WTC11 (cell line): ENCODE data around the gene KRT80. TPM values are rescaled to one million over a fixed set of nuclear protein-coding genes. Genes with fewer than 3 reads are reported as not detected.

ENCODE experiments used
- ATAC-seq: fragments of 200-7000 bp; cut with Tn5 transposase; 2 replicates; pipeline ENCODE4 v1.10.0; 2021; ENCODE audit warnings: mild to moderate bottlenecking, moderate library complexity
- CTCF ChIA-PET: fragments of 300-600 bp; sonication (Branson Sonifier 250); formaldehyde crosslinking; loops from one replicate; lab custom pipeline; 2021; ENCODE audit warnings: antibody characterized with exemption; lab: Charles Lee
- POLR2A ChIA-PET: fragments of 350-600 bp; sonication (Branson Sonifier 250); formaldehyde crosslinking; loops from one replicate; lab custom pipeline; 2021; ENCODE audit warnings: antibody characterized with exemption; lab: Charles Lee
- DNase-seq: peaks from one replicate; pipeline ENCODE4 v3.0.0; 2021; ENCODE audit warnings: low spot score
- H3K27ac Mint-ChIP-seq: 2 replicates; pipeline ENCODE4 v1.8.0; 2021; ENCODE audit warnings: mixed read lengths
- H3K27me3 Mint-ChIP-seq: 2 replicates; pipeline ENCODE4 v1.8.0; 2021; ENCODE audit warnings: low read depth, mild to moderate bottlenecking, moderate library complexity, mixed read lengths
- H3K36me3 Mint-ChIP-seq: 2 replicates; pipeline ENCODE4 v1.8.0; 2021; ENCODE audit warnings: mixed read lengths
- H3K4me1 Mint-ChIP-seq: 2 replicates; pipeline ENCODE4 v1.8.0; 2022; ENCODE audit warnings: mixed read lengths
- H3K4me3 Mint-ChIP-seq: 2 replicates; pipeline ENCODE4 v1.8.0; 2021; ENCODE audit warnings: mild to moderate bottlenecking, moderate library complexity, mixed read lengths
- H3K9me3 Mint-ChIP-seq: 2 replicates; pipeline ENCODE4 v1.8.0; 2021; ENCODE audit warnings: mixed read lengths
- ARID4B ChIP-seq: sonication (generic); formaldehyde crosslinking; IDR thresholded peaks from 2 replicates; pipeline ENCODE4 v1.8.0; 2023; ENCODE audit warnings: missing genetic modification reagents, mild to moderate bottlenecking, borderline replicate concordance
- ATF1 ChIP-seq: sonication (generic); formaldehyde crosslinking; IDR thresholded peaks from 2 replicates; pipeline ENCODE4 v1.8.1; 2023; ENCODE audit warnings: mild to moderate bottlenecking, moderate library complexity, missing genetic modification reagents
- CBFB ChIP-seq: sonication (generic); formaldehyde crosslinking; IDR thresholded peaks from 2 replicates; pipeline ENCODE4 v1.8.1; 2022; ENCODE audit warnings: mild to moderate bottlenecking, low read depth, missing genetic modification reagents
- ESRRA ChIP-seq: sonication (generic); formaldehyde crosslinking; IDR thresholded peaks from 2 replicates; pipeline ENCODE4 v1.8.1; 2022; ENCODE audit warnings: mild to moderate bottlenecking, missing genetic modification reagents, borderline replicate concordance
- ETV6 ChIP-seq: sonication (generic); formaldehyde crosslinking; IDR thresholded peaks from 2 replicates; pipeline ENCODE4 v1.8.1; 2022; ENCODE audit warnings: mild to moderate bottlenecking, missing genetic modification reagents
- FOXJ3 ChIP-seq: sonication (generic); formaldehyde crosslinking; IDR thresholded peaks from 2 replicates; pipeline ENCODE4 v1.9.0; 2021; ENCODE audit warnings: missing genetic modification reagents, mild to moderate bottlenecking, borderline replicate concordance
- GRHL2 ChIP-seq: fragments of 250-450 bp; sonication (Bioruptor Pico); IDR thresholded peaks from 2 replicates; pipeline ENCODE4 v1.8.0; 2022; ENCODE audit warnings: mild to moderate bottlenecking, moderate library complexity; ENCODE audit not compliant: insufficient replicate concordance, severe bottlenecking
- HMGA2 ChIP-seq: fragments of 250-450 bp; sonication (Bioruptor Pico); IDR thresholded peaks from 2 replicates; pipeline ENCODE4 v1.4.0; 2021; ENCODE audit warnings: mild to moderate bottlenecking, moderate library complexity
- MYBL2 ChIP-seq: sonication (generic); formaldehyde crosslinking; IDR thresholded peaks from 2 replicates; pipeline ENCODE4 v1.8.1; 2023; ENCODE audit warnings: mild to moderate bottlenecking, moderate library complexity, missing genetic modification reagents
- OVOL2 ChIP-seq: fragments of 250-450 bp; sonication (Bioruptor Pico); IDR thresholded peaks from 2 replicates; pipeline ENCODE4 v1.9.0; 2021; ENCODE audit warnings: mild to moderate bottlenecking, borderline replicate concordance
- SMAD3 ChIP-seq: sonication (generic); formaldehyde crosslinking; IDR thresholded peaks from 2 replicates; pipeline ENCODE4 v1.8.0; 2022; ENCODE audit warnings: missing genetic modification reagents, mild to moderate bottlenecking, borderline replicate concordance
- TCF7 ChIP-seq: sonication (generic); formaldehyde crosslinking; IDR thresholded peaks from 2 replicates; pipeline ENCODE4 v1.8.0; 2022; ENCODE audit warnings: mild to moderate bottlenecking, low read depth, missing genetic modification reagents, moderate library complexity
- TP53 ChIP-seq: sonication (generic); formaldehyde crosslinking; IDR thresholded peaks from 2 replicates; pipeline ENCODE4 v1.8.1; 2023; ENCODE audit warnings: mild to moderate bottlenecking, missing genetic modification reagents
- ZNF219 ChIP-seq: sonication (generic); formaldehyde crosslinking; IDR thresholded peaks from 2 replicates; pipeline ENCODE4 v1.8.0; 2023; ENCODE audit warnings: missing genetic modification reagents, mild to moderate bottlenecking, borderline replicate concordance
- ZNF232 ChIP-seq: sonication (generic); formaldehyde crosslinking; IDR thresholded peaks from 2 replicates; pipeline ENCODE4 v1.8.0; 2022; ENCODE audit warnings: mild to moderate bottlenecking, missing genetic modification reagents
- ZNF671 ChIP-seq: fragments of 250-450 bp; sonication (Bioruptor Pico); IDR thresholded peaks from 2 replicates; pipeline ENCODE4 v1.8.0; 2021; ENCODE audit warnings: mild to moderate bottlenecking
- total RNA-seq: library from RNA; stranded (reverse); gene quantifications from 3 replicates; pipeline ENCODE4 v1.2.3, GENCODE V29; 2021
- TF ChIP-seq, protein P1 (sequence below): sonication (generic); formaldehyde crosslinking; IDR thresholded peaks from 2 replicates; pipeline ENCODE4 v1.8.1; 2022; ENCODE audit warnings: missing genetic modification reagents, borderline replicate concordance
- TF ChIP-seq, protein P2 (sequence below): sonication (generic); formaldehyde crosslinking; IDR thresholded peaks from 2 replicates; pipeline ENCODE4 v1.8.0; 2022; ENCODE audit warnings: mild to moderate bottlenecking, missing genetic modification reagents
- TF ChIP-seq, protein P3 (sequence below): sonication (generic); formaldehyde crosslinking; IDR thresholded peaks from 2 replicates; pipeline ENCODE4 v1.8.1; 2022; ENCODE audit warnings: mild to moderate bottlenecking, missing genetic modification reagents, moderate library complexity, borderline replicate concordance
- TF ChIP-seq, protein P4 (sequence below): sonication (generic); formaldehyde crosslinking; IDR thresholded peaks from 2 replicates; pipeline ENCODE4 v1.8.0; 2022; ENCODE audit warnings: mild to moderate bottlenecking, missing genetic modification reagents
- TF ChIP-seq, protein P5 (sequence below): sonication (generic); formaldehyde crosslinking; IDR thresholded peaks from 2 replicates; pipeline ENCODE4 v1.8.1; 2022; ENCODE audit warnings: low read depth, mild to moderate bottlenecking, moderate library complexity, missing genetic modification reagents, borderline replicate concordance
- TF ChIP-seq, protein P6 (sequence below): fragments of 250-450 bp; sonication (Bioruptor Pico); IDR thresholded peaks from 2 replicates; pipeline ENCODE4 v1.8.0; 2021; ENCODE audit warnings: mild to moderate bottlenecking

KRT80 gene
- total RNA-seq, 1 experiment from 2014 or later, result 0.11 TPM

GRCh38 chr12:52239767-52240166, 48.0 kb upstream of the KRT80 start:
- Mint-ChIP-seq H3K9me3 (no peaks in the 10 kb centered on the region), H3K27me3 (peaks cover 9% of the 10 kb centered on the region), H3K36me3 (no peaks in the 10 kb centered on the region), H3K4me3 (no peak overlapping the region), H3K27ac (no peak overlapping the region), H3K4me1 (peaks cover 37% of the 10 kb centered on the region)
- TF ChIP-seq ZNF232 (CRISPR knock-in tag) (no peak), OVOL2 (CRISPR knock-in tag) (no peak), ZNF671 (no peak), TP53 (CRISPR knock-in tag) (no peak), HMGA2 (CRISPR knock-in tag) (no peak), ZNF219 (CRISPR knock-in tag) (no peak), SMAD3 (CRISPR knock-in tag) (no peak), ETV6 (CRISPR knock-in tag) (no peak), MYBL2 (CRISPR knock-in tag) (no peak)
- TF ChIP-seq, protein P1, sequence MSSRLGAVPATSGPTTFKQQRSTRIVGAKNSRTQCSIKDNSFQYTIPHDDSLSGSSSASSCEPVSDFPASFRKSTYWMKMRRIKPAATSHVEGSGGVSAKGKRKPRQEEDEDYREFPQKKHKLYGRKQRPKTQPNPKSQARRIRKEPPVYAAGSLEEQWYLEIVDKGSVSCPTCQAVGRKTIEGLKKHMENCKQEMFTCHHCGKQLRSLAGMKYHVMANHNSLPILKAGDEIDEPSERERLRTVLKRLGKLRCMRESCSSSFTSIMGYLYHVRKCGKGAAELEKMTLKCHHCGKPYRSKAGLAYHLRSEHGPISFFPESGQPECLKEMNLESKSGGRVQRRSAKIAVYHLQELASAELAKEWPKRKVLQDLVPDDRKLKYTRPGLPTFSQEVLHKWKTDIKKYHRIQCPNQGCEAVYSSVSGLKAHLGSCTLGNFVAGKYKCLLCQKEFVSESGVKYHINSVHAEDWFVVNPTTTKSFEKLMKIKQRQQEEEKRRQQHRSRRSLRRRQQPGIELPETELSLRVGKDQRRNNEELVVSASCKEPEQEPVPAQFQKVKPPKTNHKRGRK, result no peak
- TF ChIP-seq, protein P2, sequence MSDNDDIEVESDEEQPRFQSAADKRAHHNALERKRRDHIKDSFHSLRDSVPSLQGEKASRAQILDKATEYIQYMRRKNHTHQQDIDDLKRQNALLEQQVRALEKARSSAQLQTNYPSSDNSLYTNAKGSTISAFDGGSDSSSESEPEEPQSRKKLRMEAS (CRISPR knock-in tag), result no peak
- TF ChIP-seq, protein P3, sequence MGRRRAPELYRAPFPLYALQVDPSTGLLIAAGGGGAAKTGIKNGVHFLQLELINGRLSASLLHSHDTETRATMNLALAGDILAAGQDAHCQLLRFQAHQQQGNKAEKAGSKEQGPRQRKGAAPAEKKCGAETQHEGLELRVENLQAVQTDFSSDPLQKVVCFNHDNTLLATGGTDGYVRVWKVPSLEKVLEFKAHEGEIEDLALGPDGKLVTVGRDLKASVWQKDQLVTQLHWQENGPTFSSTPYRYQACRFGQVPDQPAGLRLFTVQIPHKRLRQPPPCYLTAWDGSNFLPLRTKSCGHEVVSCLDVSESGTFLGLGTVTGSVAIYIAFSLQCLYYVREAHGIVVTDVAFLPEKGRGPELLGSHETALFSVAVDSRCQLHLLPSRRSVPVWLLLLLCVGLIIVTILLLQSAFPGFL (CRISPR knock-in tag), result no peak
- TF ChIP-seq, protein P4, sequence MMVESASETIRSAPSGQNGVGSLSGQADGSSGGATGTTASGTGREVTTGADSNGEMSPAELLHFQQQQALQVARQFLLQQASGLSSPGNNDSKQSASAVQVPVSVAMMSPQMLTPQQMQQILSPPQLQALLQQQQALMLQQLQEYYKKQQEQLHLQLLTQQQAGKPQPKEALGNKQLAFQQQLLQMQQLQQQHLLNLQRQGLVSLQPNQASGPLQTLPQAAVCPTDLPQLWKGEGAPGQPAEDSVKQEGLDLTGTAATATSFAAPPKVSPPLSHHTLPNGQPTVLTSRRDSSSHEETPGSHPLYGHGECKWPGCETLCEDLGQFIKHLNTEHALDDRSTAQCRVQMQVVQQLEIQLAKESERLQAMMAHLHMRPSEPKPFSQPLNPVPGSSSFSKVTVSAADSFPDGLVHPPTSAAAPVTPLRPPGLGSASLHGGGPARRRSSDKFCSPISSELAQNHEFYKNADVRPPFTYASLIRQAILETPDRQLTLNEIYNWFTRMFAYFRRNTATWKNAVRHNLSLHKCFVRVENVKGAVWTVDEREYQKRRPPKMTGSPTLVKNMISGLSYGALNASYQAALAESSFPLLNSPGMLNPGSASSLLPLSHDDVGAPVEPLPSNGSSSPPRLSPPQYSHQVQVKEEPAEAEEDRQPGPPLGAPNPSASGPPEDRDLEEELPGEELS (CRISPR knock-in tag), result no peak
- TF ChIP-seq, protein P5, sequence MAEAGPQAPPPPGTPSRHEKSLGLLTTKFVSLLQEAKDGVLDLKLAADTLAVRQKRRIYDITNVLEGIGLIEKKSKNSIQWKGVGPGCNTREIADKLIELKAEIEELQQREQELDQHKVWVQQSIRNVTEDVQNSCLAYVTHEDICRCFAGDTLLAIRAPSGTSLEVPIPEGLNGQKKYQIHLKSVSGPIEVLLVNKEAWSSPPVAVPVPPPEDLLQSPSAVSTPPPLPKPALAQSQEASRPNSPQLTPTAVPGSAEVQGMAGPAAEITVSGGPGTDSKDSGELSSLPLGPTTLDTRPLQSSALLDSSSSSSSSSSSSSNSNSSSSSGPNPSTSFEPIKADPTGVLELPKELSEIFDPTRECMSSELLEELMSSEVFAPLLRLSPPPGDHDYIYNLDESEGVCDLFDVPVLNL, result no peak
- no peak for ATAC-seq
- no peak for DNase-seq
- ChIA-PET CTCF (interaction anchor here (0.6 to 6.3 kb wide), 5 partner anchors 18 to 64 kb away, joined by 3 to 48 read pairs (median 3); no protein-coding TSS in a partner anchor), POLR2A (no interaction called here)

GRCh38 chr12:52238916-52239646, 47.3 kb upstream of the KRT80 start:
- H3K36me3 Mint-ChIP-seq, result no peaks in the 10 kb centered on the region
- ChIA-PET POLR2A (no interaction called here), CTCF (interaction anchor here (0.6 to 6.3 kb wide), 10 partner anchors 11 to 214 kb away, joined by 3 to 48 read pairs (median 4); no protein-coding TSS in a partner anchor)
- H3K27ac Mint-ChIP-seq, result no peak overlapping the region
- H3K4me3 Mint-ChIP-seq, result no peak overlapping the region
- peaks cover 43% of the 10 kb centered on the region for H3K4me1 Mint-ChIP-seq
- no peaks in the 10 kb centered on the region for H3K9me3 Mint-ChIP-seq
- DNase-seq (no peak), ATAC-seq (no peak)
- H3K27me3 Mint-ChIP-seq, result peaks cover 16% of the 10 kb centered on the region
- TF ChIP-seq CBFB (CRISPR knock-in tag), result no peak
- TF ChIP-seq, protein P6, sequence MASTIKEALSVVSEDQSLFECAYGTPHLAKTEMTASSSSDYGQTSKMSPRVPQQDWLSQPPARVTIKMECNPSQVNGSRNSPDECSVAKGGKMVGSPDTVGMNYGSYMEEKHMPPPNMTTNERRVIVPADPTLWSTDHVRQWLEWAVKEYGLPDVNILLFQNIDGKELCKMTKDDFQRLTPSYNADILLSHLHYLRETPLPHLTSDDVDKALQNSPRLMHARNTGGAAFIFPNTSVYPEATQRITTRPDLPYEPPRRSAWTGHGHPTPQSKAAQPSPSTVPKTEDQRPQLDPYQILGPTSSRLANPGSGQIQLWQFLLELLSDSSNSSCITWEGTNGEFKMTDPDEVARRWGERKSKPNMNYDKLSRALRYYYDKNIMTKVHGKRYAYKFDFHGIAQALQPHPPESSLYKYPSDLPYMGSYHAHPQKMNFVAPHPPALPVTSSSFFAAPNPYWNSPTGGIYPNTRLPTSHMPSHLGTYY (CRISPR knock-in tag), result no peak
- no peak for TF ChIP-seq FOXJ3
- no peak for TF ChIP-seq ATF1 (CRISPR knock-in tag)
- no peak for TF ChIP-seq ARID4B
- TF ChIP-seq ESRRA, result no peak
- TF ChIP-seq TCF7 (CRISPR knock-in tag), result no peak
- no peak for TF ChIP-seq GRHL2
